Mononuclear cell (primary cell): ENCODE data around the gene MYO1H. TPM values are rescaled to one million over a fixed set of nuclear protein-coding genes. Genes with fewer than 3 reads are reported as not detected.
"Not testable (repeated sequence)": the region's sequence is repeated elsewhere in the genome, so short reads cannot be mapped to it uniquely, and the experiment has no call there.

Source experiments
- H3K27me3 ChIP-seq: 2 replicates; pipeline ENCODE4 v1.6.0; 2011; ENCODE audit warnings: low read length, control low read depth; ENCODE audit not compliant: insufficient read depth
- H3K4me1 ChIP-seq: 2 replicates; pipeline ENCODE4 v1.5.1; 2011; ENCODE audit warnings: mild to moderate bottlenecking, low read length, control low read depth; ENCODE audit not compliant: insufficient read depth
- H3K4me3 ChIP-seq: 2 replicates; pipeline ENCODE4 v1.5.1; 2011; ENCODE audit warnings: mild to moderate bottlenecking, low read length, moderate library complexity
- H3K9me3 ChIP-seq: 2 replicates; pipeline ENCODE4 v1.5.1; 2011; ENCODE audit warnings: low read depth, mild to moderate bottlenecking, control low read depth, low read length
- total RNA-seq: library from RNA; depleted of rRNA; stranded (reverse); fragments of >200 nt; gene quantifications from one replicate; pipeline ENCODE4 v1.2.3, GENCODE V29; 2012

Gene MYO1H
- total RNA-seq, 1 donor: under 0.01 TPM

DNA sequence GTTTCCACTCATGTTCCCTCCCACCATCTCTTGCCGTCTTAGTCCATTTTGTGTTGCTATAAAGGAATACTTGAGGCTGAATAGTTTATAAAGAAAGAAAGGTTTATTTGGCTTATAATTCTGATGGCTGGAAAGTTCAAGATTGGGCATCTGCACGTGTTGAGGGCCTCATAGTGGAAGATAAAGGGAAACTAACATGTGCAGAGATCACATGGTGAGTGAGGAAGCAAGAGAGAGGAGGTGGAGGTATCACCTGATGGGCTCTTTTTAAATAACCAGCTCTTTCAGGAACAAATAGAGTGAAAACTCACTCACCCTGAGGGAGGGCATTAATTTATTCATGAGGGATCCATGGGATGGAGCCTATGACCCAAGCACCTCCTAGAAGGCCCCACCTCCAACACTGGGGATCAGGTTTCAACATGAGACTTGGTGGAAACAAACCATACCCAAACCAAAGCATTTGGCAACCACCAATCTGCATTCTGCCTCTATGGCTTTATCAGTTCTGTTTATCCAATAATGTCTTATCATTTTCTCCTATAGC is 29.5 kb downstream of the MYO1H start:
- no peaks in the 10 kb centered on the region for H3K9me3 ChIP-seq
- H3K4me1 ChIP-seq: no peaks in the 10 kb centered on the region
- no peak overlapping the region for H3K4me3 ChIP-seq
- peaks cover 18% of the 10 kb centered on the region for H3K27me3 ChIP-seq

DNA sequence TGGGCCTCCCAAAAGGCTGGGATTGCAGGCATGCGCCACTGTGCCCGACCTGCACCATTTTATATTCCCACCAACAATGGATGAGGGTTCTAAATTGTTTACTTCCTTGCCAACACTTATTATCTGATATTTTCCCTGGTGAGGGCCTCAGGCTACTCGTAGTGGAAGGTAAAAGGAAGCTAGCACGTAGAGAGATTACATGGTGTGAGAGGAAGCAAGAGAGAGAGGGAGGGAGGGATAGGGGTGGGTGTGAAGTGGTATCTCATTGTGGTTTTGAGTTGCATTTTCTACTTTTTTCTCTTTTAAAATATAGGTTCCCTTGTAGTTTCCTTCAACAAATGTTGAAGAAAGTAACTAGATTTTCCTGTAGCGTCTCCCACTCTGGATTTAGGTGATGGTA is 30.9 kb downstream of the MYO1H start:
- no peak overlapping the region for H3K4me3 ChIP-seq
- H3K4me1 ChIP-seq: no peaks in the 10 kb centered on the region
- H3K27me3 ChIP-seq: peaks cover 18% of the 10 kb centered on the region
- H3K9me3 ChIP-seq: no peaks in the 10 kb centered on the region

DNA sequence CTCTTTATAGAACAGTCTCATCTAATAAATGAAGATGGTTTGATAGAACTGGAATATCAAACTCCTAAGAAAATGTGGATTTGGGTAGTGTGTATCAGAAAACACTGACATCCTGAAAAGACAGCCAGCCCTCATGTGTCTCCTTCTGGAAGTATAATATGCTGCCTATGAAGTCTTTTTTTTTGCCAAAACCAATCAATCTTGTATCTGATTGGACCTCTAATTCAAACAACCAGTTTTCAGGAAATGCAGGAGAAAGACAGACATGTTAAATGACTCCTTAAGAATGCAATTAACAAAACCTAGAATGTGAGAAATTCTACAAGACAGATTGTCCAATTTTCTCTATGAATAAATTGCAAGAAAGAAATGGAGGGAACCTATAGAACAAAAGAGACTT is 34.3 kb downstream of the MYO1H start:
- Histone ChIP-seq H3K4me3 (no peak overlapping the region), H3K4me1 (no peaks in the 10 kb centered on the region), H3K27me3 (peaks cover 5% of the 10 kb centered on the region), H3K9me3 (no peaks in the 10 kb centered on the region)

DNA sequence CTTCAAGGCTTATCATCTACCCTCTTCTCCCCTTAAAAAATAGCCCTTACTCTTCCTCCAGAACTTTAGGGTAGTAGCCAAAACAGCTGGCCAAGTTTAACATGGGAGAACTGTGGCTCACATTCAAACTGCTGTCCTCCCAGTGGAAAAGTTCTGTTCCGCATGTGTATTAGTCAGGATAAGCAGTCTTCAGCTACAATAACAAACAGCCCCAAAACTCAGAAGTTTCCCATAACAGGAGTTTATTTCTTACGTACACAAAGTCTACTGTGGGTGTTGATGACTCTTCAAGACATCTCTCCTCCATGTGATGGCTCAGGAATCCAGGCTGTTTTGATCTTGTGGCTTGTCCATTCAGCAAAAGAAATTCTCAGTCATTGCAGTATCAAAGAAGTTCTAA is 35.5 kb downstream of the MYO1H start:
- Histone ChIP-seq H3K4me1 (no peaks in the 10 kb centered on the region), H3K27me3 (peaks cover 7% of the 10 kb centered on the region), H3K4me3 (no peak overlapping the region), H3K9me3 (no peaks in the 10 kb centered on the region)

DNA sequence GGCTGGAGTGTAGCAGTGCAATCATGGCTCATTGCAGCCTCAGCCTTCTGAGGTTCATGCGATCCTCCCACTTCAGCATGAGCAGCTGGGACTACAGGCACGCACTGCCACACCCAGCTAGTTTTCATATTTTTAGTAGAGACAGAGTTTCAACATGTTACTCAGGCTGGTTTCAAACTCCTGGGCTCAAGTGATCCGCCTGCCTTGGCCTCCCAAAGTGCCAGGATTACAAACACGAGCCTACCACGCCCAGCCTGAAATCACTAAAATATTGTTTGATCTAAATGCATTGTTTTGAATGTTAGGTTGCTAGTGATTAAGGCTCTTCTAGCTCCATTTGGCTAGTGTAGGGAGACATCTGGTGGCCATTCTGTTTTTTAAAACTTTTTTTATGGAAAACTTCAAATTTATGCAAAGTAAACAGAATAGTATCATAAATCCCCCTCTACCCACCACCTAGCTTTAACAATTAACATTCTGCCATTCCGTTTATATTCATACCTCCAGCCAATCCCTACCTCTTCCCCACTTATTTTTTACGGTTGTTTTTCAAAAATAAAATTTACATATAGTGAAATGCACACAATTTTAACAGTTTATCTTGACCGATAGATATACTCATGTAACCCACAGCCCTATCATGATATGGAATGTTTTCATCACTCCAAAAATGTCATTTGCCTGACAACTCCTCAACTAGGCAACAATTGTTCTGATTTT is 37.8 kb downstream of the MYO1H start:
- Histone ChIP-seq H3K9me3 (no peaks in the 10 kb centered on the region), H3K27me3 (peaks cover 3% of the 10 kb centered on the region), H3K4me3 (no peak overlapping the region), H3K4me1 (no peaks in the 10 kb centered on the region)

DNA sequence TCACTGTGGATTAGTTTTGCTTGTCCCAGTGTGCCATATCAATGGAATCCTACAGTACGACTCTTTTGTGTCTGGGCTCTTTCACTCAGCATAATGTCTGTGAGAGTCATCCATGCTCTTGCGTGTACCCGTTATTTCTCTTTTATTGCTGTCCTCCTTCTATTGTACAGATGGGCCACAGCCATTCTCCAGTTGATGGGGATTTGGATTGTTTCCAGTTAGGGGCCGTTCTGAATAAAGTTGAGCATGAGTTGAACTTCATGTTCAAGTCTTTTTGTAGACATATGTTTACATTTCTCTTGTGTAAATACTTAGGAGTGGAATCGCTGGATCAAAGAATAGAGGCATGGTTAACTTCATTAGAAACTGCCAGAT is 38.3 kb downstream of the MYO1H start:
- no peaks in the 10 kb centered on the region for H3K9me3 ChIP-seq
- no peak overlapping the region for H3K4me3 ChIP-seq
- peaks cover 3% of the 10 kb centered on the region for H3K27me3 ChIP-seq
- H3K4me1 ChIP-seq: no peaks in the 10 kb centered on the region

DNA sequence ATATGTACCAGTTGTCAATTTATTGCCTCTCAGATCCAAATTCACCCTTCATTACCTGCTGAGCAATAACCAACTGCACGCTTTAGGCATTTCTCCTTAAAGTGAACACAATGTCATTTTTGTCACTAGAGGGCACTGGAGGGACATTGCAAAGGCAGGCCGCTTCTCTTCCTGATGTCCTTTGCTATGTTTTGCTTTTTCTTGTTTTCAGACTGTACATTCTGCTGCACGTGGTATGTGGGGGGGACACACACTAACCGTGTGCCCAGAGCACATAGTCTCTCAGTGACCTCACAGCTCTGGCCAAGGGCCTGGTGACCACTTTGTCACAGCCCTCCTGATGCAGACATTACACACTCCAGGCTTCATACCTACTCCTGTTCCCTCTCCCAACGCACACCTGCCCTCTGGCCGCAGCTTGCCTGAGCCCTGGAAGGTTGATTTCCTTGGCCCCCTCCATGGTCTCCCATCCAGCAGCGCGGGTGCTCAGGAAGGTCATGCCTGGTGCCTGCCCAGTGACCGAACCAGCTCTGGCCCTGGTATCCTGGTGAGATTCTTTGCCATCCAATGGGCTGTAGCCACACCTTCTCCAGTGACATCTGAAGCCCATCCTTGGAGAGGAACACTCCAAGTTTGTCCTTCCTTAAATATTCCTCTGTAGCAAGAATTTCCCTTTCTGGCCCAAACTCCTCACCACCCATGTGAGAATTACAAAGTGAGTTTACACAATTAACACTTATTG is 39.9 kb downstream of the MYO1H start:
- H3K9me3 ChIP-seq: no peaks in the 10 kb centered on the region
- no peaks in the 10 kb centered on the region for H3K4me1 ChIP-seq
- H3K27me3 ChIP-seq: peaks cover 3% of the 10 kb centered on the region
- H3K4me3 ChIP-seq: no peak overlapping the region

DNA sequence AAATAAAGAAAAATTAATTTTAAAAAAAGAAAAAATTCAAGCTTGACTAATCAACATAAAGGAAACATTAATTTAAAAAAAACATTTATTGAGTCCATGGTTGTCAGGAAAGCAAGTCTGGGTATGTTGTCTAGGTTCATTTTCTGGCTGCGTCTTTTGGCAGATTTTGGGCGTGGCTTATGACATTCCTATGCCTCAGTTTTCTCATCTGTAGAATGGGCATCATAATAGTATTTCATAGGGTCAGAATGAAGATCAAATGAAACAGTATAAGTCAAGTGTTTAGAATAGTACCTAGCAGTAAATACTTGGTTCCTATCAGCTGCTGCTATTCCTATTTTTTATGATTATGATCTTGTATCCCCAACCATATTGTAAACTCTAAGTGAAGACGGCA is 40.5 kb downstream of the MYO1H start:
- Histone ChIP-seq H3K27me3 (peaks cover 3% of the 10 kb centered on the region), H3K9me3 (no peaks in the 10 kb centered on the region), H3K4me3 (no peak overlapping the region), H3K4me1 (no peaks in the 10 kb centered on the region)

DNA sequence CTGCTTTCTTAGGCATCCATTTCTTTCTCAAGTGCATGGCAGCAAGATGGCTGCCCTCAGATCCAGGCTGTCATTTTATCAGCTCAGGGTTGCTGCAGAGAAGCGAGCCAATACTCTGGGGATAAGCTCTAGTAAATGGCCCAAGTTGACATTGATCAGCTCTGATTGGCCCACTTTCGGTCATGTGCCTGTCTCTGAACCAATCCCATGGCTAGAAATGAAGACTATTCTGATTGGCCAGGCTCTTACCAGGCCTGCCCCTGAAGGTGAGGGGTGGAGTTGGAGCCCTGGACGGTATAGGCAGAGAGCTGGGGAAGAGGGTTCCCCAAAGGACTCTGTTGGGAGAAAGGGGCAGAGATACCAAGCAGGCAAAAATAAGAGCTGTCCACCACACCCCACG is 41.4 kb downstream of the MYO1H start:
- Histone ChIP-seq H3K4me3 (no peak overlapping the region), H3K9me3 (no peaks in the 10 kb centered on the region), H3K4me1 (no peaks in the 10 kb centered on the region), H3K27me3 (peaks cover 3% of the 10 kb centered on the region)

DNA sequence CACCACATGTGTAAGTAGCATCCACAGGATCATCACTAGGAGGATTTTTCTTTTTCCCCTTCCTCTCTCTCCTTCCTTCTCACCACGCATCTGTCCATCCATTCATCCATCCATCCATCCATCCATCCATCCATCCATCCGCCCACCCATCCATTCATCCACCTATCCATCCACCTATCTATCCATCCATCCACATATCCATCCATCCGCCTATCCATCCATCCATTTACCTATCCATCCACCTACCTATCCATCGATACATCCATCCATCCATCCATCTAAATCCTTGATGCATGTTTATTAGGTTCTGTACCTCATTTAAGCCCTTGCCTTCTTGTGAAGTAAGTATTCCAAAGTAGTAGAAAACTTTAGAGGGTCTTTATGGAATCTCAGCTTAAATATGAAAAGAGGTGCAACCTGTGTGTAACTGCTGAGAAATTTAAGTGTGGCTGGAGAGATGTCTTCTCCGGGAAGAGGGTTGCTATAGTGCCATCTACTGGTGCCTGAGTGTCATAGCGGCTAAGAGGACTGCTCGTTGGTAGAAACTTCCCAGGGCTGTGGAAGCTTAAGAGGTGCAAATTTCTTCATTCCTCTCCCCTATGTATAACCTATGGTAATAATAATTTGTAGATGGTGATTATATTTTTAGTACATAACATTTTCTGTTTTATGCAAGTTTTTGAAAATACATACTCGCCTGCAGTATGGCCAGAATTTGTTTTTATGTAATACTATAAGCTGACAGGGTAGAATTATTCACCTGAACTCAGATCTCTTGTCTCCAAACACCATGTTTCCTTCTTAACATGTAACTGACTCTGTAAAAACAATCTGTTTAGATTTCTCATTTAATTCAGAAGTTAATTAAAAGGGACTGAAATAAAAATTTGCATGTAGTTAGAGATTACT is 46.0 kb downstream of the MYO1H start:
- Histone ChIP-seq H3K4me1 (no peaks in the 10 kb centered on the region), H3K27me3 (no peaks in the 10 kb centered on the region), H3K4me3 (no peak overlapping the region)

DNA sequence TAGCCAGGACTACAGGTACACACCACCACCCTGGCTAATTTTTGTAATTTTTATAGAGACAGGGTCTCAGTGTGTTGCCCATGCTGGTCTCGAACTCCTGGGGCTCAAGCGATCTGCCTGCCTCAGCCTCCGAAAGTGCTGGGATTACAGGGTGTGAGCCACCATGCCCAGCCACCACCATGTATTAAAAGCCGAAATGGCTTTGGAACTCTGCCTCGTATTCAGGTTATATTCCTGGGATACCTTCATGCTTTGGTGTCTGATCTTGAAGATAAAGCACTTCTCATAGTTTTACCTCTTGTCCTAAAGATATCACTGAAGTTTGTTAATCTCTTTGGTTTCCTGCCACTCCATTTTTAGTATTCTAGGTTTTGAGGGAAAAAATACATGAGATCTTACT is 47.2 kb downstream of the MYO1H start:
- Histone ChIP-seq H3K27me3 (no peaks in the 10 kb centered on the region), H3K4me1 (no peaks in the 10 kb centered on the region), H3K9me3 (no peaks in the 10 kb centered on the region), H3K4me3 (no peak overlapping the region)

More for the DNA sequence above, 46.0 kb downstream of the MYO1H start:
- H3K9me3 ChIP-seq: no peaks in the 10 kb centered on the region

DNA sequence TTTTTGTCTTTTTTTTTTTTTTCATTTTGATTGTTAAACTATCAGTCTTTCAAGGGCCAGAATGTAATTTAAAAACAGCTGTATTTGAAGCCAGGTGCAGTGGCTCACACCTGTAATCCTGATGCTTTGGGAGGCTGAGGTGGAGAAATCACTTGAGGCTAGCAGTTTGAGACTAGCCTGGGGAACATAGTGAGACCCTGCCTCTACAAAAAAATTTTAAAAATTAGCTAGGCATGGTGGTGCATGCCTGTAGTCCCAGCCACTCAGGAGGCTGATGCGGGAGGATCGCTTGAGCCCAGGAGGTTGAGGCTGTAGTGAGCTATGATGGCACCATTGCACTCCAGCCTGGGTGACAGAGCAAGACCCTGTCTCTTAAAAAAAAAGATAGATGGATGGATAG is 57.1 kb downstream of the MYO1H start:
- not testable (repeated sequence) for H3K27me3 ChIP-seq, H3K9me3 ChIP-seq, H3K4me1 ChIP-seq, H3K4me3 ChIP-seq

DNA sequence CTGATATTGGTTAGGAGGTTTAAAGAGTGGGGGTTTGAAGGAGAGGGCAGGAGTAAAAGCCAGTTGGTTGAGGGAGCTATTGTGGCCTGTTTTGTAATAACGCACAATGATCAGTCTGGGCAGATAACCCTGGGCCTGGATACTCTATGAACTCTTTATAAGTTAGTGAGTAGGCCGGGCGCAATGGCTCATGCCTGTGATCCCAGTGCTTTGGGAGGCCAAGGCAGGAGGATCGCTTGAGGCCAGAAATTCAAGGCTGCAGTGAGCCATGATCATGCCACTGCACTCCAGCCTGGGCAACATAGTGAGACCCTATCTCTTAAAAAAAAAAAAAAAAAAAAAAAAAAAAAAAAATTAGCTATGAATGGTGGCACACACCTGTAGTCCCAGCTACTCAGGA is 58.4 kb downstream of the MYO1H start:
- H3K9me3 ChIP-seq, H3K27me3 ChIP-seq, H3K4me1 ChIP-seq, H3K4me3 ChIP-seq: not testable (repeated sequence)

DNA sequence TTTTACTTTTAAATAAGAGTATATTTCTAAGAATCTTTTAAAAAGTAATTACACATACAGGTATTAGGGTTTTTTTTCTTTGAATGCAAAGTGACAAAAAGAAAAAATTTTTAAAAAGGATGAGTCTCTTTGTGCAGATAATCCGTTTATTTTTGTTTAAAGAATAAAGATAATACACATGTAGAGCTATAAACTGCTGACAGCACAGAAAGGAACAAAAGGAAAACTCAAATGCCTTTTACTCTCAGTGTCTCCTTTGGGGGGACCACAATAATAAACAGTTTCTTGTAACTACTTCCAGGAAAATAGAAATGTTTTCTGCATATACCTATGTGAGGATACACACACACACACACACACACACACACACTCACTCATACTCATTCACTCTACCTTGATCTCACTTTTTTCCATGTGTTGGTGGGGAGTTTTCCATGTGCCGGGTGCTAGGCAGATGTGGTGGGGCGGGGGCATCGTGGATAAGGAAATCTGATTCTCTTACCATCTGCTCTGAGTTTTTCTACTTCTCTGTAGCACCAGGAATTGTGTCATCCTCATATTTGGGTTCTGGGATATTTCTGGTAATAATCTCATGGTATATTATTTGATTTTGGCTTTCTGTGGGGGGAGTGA is 71.3 kb downstream of the MYO1H start:
- no peak overlapping the region for H3K4me3 ChIP-seq
- H3K9me3 ChIP-seq: no peaks in the 10 kb centered on the region
- H3K4me1 ChIP-seq: no peaks in the 10 kb centered on the region
- H3K27me3 ChIP-seq: no peaks in the 10 kb centered on the region
